ENCODE measurements around the gene SPRED2.

SPRED2 gene

DNA sequence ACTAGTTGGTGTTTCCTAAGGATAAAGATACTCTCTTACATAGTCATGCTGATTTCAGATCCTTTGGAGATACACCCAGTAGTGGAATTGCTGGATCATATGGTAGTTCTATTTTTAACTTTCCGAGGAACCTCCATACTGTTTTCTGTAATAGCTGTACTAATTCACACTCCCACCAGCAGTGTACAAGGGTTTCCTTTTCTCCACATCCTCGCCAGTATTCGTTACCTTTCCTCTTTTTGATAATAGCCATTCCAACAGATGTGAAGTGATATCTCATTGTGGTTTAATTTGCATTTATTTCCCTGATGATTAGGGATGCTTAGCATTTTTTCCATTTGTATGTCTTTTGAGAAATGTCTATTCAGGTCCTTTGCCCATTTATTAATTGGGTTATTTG lies 170.7 kb downstream of the SPRED2 start:
- no peak overlapping the region for H3K4me3 ChIP-seq (ENCODE audit: low read depth, low read length)
- no peak for DNase-seq (ENCODE audit: low read depth, low spot score)
- TF ChIP-seq, protein P1, sequence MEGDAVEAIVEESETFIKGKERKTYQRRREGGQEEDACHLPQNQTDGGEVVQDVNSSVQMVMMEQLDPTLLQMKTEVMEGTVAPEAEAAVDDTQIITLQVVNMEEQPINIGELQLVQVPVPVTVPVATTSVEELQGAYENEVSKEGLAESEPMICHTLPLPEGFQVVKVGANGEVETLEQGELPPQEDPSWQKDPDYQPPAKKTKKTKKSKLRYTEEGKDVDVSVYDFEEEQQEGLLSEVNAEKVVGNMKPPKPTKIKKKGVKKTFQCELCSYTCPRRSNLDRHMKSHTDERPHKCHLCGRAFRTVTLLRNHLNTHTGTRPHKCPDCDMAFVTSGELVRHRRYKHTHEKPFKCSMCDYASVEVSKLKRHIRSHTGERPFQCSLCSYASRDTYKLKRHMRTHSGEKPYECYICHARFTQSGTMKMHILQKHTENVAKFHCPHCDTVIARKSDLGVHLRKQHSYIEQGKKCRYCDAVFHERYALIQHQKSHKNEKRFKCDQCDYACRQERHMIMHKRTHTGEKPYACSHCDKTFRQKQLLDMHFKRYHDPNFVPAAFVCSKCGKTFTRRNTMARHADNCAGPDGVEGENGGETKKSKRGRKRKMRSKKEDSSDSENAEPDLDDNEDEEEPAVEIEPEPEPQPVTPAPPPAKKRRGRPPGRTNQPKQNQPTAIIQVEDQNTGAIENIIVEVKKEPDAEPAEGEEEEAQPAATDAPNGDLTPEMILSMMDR (IDR thresholded peaks at IDR 0.05; ENCODE audit: low read depth, low read length), result no peak
- in situ Hi-C loops (cut with HindIII; ENCODE audit: low sequenced_read_pairs), result no loop called here

Measured in astrocyte of the spinal cord (primary cell).